ENCODE results near the gene ILF2. TPM values are rescaled to one million over a fixed set of nuclear protein-coding genes. Genes with fewer than 3 reads are reported as not detected.

The ILF2 gene
- polyA plus RNA-seq, 1 experiment = 182 TPM

DNA sequence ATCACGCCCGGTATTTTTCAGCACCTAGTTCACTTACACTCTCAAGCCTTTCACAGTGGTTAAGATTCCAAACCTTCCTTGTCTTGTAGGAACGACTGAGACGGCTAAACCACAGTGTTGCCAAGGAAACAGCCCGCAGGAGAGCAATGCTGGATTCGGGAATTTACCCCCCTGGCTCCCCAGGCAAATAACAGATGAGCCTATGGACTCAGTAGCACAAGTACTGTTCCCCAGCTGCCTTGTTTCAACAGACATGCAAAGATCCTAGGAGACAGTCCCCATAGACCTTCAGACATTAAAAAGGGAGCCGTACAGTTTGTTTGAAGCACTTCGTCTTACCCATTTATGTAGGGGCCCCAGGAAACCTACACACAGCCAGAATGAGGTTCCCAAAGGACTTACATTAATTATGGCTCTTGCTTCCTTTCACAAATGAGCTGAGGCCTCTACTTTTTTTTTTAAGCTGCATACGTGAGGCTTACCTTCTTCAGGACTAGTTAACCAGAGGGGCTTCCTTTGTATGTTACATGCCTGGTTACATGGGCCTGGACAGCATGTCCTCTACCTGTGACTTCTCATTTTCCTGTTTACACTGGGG lies 9.6 kb downstream of the ILF2 start:
- ChIA-PET POLR2A (no interaction called here), CTCF (interaction anchor here (1.6 kb wide), 2 partner anchors 10 to 17 kb away, joined by 3 to 4 read pairs; partner anchors contain the start of genes ILF2 and NPR1)
- DNase-seq (ENCODE audit: low read depth) = no peak
- Histone ChIP-seq H3K36me3 (ENCODE audit: control insufficient read depth, insufficient read depth, low read length) (peaks cover 14% of the 10 kb centered on the region), H3K27me3 (ENCODE audit: control insufficient read depth, insufficient read depth, low read length) (no peaks in the 10 kb centered on the region), H3K4me3 (ENCODE audit: low read depth, low read length) (no peak overlapping the region)
- TF ChIP-seq, protein P1, sequence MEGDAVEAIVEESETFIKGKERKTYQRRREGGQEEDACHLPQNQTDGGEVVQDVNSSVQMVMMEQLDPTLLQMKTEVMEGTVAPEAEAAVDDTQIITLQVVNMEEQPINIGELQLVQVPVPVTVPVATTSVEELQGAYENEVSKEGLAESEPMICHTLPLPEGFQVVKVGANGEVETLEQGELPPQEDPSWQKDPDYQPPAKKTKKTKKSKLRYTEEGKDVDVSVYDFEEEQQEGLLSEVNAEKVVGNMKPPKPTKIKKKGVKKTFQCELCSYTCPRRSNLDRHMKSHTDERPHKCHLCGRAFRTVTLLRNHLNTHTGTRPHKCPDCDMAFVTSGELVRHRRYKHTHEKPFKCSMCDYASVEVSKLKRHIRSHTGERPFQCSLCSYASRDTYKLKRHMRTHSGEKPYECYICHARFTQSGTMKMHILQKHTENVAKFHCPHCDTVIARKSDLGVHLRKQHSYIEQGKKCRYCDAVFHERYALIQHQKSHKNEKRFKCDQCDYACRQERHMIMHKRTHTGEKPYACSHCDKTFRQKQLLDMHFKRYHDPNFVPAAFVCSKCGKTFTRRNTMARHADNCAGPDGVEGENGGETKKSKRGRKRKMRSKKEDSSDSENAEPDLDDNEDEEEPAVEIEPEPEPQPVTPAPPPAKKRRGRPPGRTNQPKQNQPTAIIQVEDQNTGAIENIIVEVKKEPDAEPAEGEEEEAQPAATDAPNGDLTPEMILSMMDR (IDR thresholded peaks at IDR 0.05; ENCODE audit: insufficient read depth, low read depth, low read length) = no peak

DNA sequence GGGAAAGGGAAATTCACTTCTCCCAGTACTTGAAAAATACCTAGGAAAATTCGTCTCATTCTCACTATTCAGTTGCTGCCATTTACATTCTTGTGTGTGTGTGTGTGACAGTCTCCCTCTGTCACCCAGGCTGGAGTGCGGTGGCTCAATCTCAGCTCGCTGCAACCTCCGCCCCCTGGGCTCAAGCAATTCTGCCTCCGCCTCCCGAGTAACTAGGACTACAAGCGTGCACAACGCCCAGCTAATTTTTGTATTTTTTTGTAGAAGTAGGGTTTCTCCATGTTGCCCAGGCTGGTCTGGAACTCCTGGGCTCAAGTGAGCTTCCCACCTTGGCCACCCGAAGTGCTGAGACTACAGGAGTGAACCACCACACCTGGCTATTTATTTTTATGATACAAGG lies 11.1 kb downstream of the ILF2 start:
- H3K27me3 ChIP-seq (ENCODE audit: control insufficient read depth, insufficient read depth, low read length) = no peaks in the 10 kb centered on the region
- ChIA-PET CTCF (interaction anchor here (1.0 kb wide), 1 partner anchor 18 kb away, joined by 3 read pairs; no protein-coding TSS in a partner anchor), POLR2A (no interaction called here)
- TF ChIP-seq, protein P1 (IDR thresholded peaks at IDR 0.05; ENCODE audit: insufficient read depth, low read depth, low read length) = no peak
- DNase-seq (ENCODE audit: low read depth) = no peak
- peaks cover 11% of the 10 kb centered on the region for H3K36me3 ChIP-seq (ENCODE audit: control insufficient read depth, insufficient read depth, low read length)
- H3K4me3 ChIP-seq (ENCODE audit: low read depth, low read length) = peak overlapping the region; percentile 85; the same call in 1 of the 2 replicates

DNA sequence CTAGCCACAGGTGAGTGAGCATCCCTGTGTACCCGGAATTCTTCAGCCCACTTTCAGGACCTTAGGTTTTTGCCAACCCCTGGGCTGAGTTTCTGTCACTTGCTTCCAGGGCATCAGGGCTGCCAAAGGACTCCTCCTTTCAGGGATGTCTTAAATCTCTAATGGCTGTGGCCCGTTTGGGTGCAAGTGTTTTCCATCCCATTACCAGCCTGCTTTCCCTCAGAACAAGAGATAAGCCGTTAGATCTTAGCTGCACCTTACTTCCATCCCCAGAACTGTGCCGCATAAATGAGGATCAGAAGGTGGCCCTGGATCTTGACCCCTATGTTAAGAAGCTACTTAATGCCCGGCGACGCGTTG lies 11.6 kb downstream of the ILF2 start:
- peak overlapping the region; percentile 85 for H3K4me3 ChIP-seq (ENCODE audit: low read depth, low read length)
- no peak for DNase-seq (ENCODE audit: low read depth)
- ChIA-PET POLR2A (no interaction called here), CTCF (interaction anchor here (1.0 kb wide), 1 partner anchor 18 kb away, joined by 3 read pairs; no protein-coding TSS in a partner anchor)
- no peaks in the 10 kb centered on the region for H3K27me3 ChIP-seq (ENCODE audit: control insufficient read depth, insufficient read depth, low read length)
- H3K36me3 ChIP-seq (ENCODE audit: control insufficient read depth, insufficient read depth, low read length) = peaks cover 11% of the 10 kb centered on the region
- TF ChIP-seq, protein P1 (IDR thresholded peaks at IDR 0.05; ENCODE audit: insufficient read depth, low read depth, low read length) = no peak

DNA sequence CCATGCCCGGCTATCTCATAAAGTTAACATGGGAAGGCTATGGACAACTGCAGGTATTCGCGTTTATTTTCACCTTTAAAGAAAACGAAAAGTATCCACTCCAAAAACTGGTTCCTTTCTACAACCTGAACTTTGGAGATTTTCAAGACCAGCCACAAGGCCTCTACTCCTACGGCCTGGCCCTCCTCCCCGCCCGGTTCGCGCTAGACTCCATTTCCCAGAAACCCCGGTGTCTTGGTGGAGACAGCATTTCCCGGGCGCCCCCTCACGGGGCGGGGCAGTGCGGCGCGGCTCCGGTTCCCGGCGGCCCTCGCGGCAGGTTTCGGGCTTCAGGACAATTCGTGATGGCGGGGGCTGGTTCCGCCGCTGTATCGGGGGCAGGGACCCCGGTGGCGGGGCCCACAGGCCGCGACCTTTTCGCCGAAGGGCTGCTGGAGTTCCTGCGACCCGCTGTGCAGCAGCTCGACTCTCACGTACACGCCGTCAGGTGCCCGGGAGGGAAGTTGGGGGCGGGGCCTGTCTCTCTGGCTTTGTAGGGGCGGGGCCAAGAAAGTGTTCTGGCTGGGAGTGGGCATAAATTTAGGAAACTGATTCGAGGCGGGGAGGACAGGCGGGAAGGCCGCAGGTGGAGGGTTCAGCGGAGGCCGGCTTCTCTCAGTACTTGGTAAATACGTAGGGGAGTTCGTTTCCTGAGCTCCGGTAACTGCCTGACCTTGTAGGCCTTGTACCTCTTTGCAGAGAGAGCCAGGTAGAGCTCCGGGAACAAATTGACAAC lies 12.2 kb downstream of the ILF2 start, which contains the start of gene SNAPIN:
SNAPIN (plus strand) TSS at position 304 of the 775 bp plus-strand sequence; CDS start at position 345, 41 bp downstream.
- no peak for DNase-seq (ENCODE audit: low read depth)
- TF ChIP-seq, protein P1 (IDR thresholded peaks at IDR 0.05; ENCODE audit: insufficient read depth, low read depth, low read length) = peak; percentile 26
- Histone ChIP-seq H3K4me3 (ENCODE audit: low read depth, low read length) (peak within 1 kb of the TSS; percentile 85), H3K27me3 (ENCODE audit: control insufficient read depth, insufficient read depth, low read length) (no peaks in the 10 kb centered on the region), H3K36me3 (ENCODE audit: control insufficient read depth, insufficient read depth, low read length) (peaks cover 11% of the 10 kb centered on the region)
- ChIA-PET POLR2A (no interaction called here), CTCF (interaction anchor here (1.0 to 1.3 kb wide), 2 partner anchors 13 to 19 kb away, joined by 3 read pairs; no protein-coding TSS in a partner anchor)

DNA sequence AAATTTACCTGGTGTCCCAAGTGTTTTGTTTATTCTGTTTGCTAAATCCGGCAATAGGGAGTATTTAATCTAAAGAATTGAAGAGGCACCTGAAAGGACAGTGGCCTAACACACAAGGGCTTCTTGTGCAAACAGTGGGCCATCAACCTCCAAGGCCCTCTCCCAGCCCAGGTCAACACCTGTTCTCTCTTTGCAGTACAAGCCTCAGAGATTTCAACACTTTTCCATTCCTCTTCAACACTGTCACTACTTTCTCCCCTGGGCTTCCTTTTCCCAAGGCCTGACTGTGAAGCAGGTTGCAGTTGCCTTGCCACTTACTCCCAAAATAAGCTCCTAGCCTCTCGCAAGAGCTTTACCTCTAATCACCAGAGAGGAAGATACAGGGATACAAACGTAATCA lies 15.5 kb downstream of the ILF2 start:
- TF ChIP-seq, protein P1 (IDR thresholded peaks at IDR 0.05; ENCODE audit: insufficient read depth, low read depth, low read length) = no peak
- POLR2A ChIA-PET = no interaction called here

More for the DNA sequence above, 15.5 kb downstream of the ILF2 start:
- CTCF ChIA-PET = interaction anchor here (2.2 kb wide), 1 partner anchor 28 kb away, joined by 8 read pairs; the partner anchor contains the start of gene S100A13
- Histone ChIP-seq H3K27me3 (ENCODE audit: control insufficient read depth, insufficient read depth, low read length) (no peaks in the 10 kb centered on the region), H3K4me3 (ENCODE audit: low read depth, low read length) (no peak overlapping the region), H3K36me3 (ENCODE audit: control insufficient read depth, insufficient read depth, low read length) (no peaks in the 10 kb centered on the region)
- DNase-seq (ENCODE audit: low read depth) = no peak

Data from BJ (cell line).